ENCODE data around the gene R3HDM4.

The R3HDM4 gene

GRCh38 chr19:875265-875879, 37.6 kb downstream of the R3HDM4 start:
- DNase-seq (ENCODE audit: low spot score): no peak

GRCh38 chr19:873561-874041, 39.4 kb downstream of the R3HDM4 start:
- DNase-seq (ENCODE audit: low spot score): no peak

GRCh38 chr19:873084-873483, 39.9 kb downstream of the R3HDM4 start:
- no peak for DNase-seq (ENCODE audit: low spot score)

GRCh38 chr19:872266-872951, 40.6 kb downstream of the R3HDM4 start:
- no peak for DNase-seq (ENCODE audit: low spot score)

- DNase-seq (ENCODE audit: low spot score): no peak
Measured at GRCh38 chr19:871446-872265, 41.4 kb downstream of the R3HDM4 start.

- no peak for DNase-seq (ENCODE audit: low spot score)
Measured at GRCh38 chr19:870963-871401, 42.0 kb downstream of the R3HDM4 start.

GRCh38 chr19:870314-870713, 42.7 kb downstream of the R3HDM4 start:
- DNase-seq (ENCODE audit: low spot score): no peak

GRCh38 chr19:869245-870177, 43.5 kb downstream of the R3HDM4 start:
- no peak for DNase-seq (ENCODE audit: low spot score)

- no peak for DNase-seq (ENCODE audit: low spot score)
Measured at GRCh38 chr19:868458-869244, 44.4 kb downstream of the R3HDM4 start.

- DNase-seq (ENCODE audit: low spot score): no peak
Measured at GRCh38 chr19:867855-868457, 45.1 kb downstream of the R3HDM4 start.

- no peak for DNase-seq (ENCODE audit: low spot score)
Measured at GRCh38 chr19:867301-867793, 45.7 kb downstream of the R3HDM4 start.

GRCh38 chr19:866769-867300, 46.2 kb downstream of the R3HDM4 start:
- DNase-seq (ENCODE audit: low spot score): no peak

- DNase-seq (ENCODE audit: low spot score): no peak
Measured at GRCh38 chr19:863315-863620, 49.8 kb downstream of the R3HDM4 start.

- DNase-seq (ENCODE audit: low spot score): no peak
Measured at GRCh38 chr19:862581-863314, 50.3 kb downstream of the R3HDM4 start.

- peak; percentile 80 for DNase-seq (ENCODE audit: low spot score)
Measured at GRCh38 chr19:861756-862580, 51.1 kb downstream of the R3HDM4 start.

- no peak for DNase-seq (ENCODE audit: low spot score)
Measured at GRCh38 chr19:861141-861755, 51.8 kb downstream of the R3HDM4 start.

GRCh38 chr19:858868-859843, 53.9 kb downstream of the R3HDM4 start, which contains the start of gene CFD:
Gene CFD, plus strand, starts transcription at chr19:859664. Its CDS starts 26 bp downstream, at chr19:859690.
- DNase-seq (ENCODE audit: low spot score): no peak
